HepG2 (cell line): Measurements from ENCODE around the gene STIM1. TPM values are rescaled to one million over a fixed set of nuclear protein-coding genes. Genes with fewer than 3 reads are reported as not detected.

Source experiments
- ATAC-seq: fragments of 200-7000 bp; cut with Tn5 transposase; 3 replicates; pipeline ENCODE4 v1.9.1; 2020; ENCODE audit warnings: mild to moderate bottlenecking, moderate library complexity
- BruUV-seq: library from RNA; stranded (reverse); fragments of 400-500 nt; replicated peaks from 2 replicates; lab custom pipeline; 2021; lab: Mats Ljungman, UMichigan
- CTCF ChIA-PET: fragments of 300-600 bp; formaldehyde crosslinking; extraction: SDS; loops from one replicate; lab custom pipeline; 2021; ENCODE audit warnings: low total read pairs, inconsistent platforms, low intra/inter-chr PET ratio; lab: Yijun Ruan, JAX
- POLR2A ChIA-PET: fragments of 350-600 bp; sonication (Branson Sonifier 250); formaldehyde crosslinking; loops from one replicate; lab custom pipeline; 2020; ENCODE audit warnings: antibody characterized with exemption, inconsistent platforms; lab: Yijun Ruan, JAX
- DNase-seq: peaks from one replicate; pipeline ENCODE4 v3.0.0-alpha.2; 2015; ENCODE audit warnings: low spot score
- FAIRE-seq: peaks from 3 replicates; lab custom pipeline; 2011; peaks lifted over from hg19 to GRCh38; lab: Jason Lieb, UNC
- H2AFZ ChIP-seq: one replicate; pipeline ENCODE4 v1.6.1; 2011; ENCODE audit warnings: low read length, inconsistent platforms
- H3K27ac ChIP-seq: fragments of 300-600 bp; 3 replicates; pipeline ENCODE4 v1.8.0; 2011; ENCODE audit warnings: mixed run types, mild to moderate bottlenecking, mixed read lengths, low read length, inconsistent platforms; ENCODE audit not compliant: insufficient read depth; ENCODE audit errors: extremely low read length
- H3K27me3 ChIP-seq, 2 experiments: fragments of 200-600 bp in 1 of 2; 2 replicates in 1 of 2; 3 replicates in 1 of 2; pipeline versions ENCODE4 v1.6.0 to v1.8.0; 2011; ENCODE audit warnings: low read length in 2 of 2, mild to moderate bottlenecking in 2 of 2, moderate library complexity in 2 of 2, inconsistent platforms in 1 of 2; ENCODE audit not compliant: insufficient read depth in 2 of 2, control insufficient read depth in 1 of 2
- H3K36me3 ChIP-seq, 2 experiments: fragments of 200-600 bp in 1 of 2; replicated peaks in 1 of 2; 2 replicates in 1 of 2; 3 replicates in 1 of 2; pipeline versions ENCODE4 v1.5.1 to v1.8.0; 2011; ENCODE audit warnings: low read length in 2 of 2, inconsistent platforms in 1 of 2; ENCODE audit not compliant: insufficient read depth in 2 of 2, control insufficient read depth in 1 of 2
- H3K4me1 ChIP-seq: 2 replicates; pipeline ENCODE4 v1.5.1; 2012; ENCODE audit warnings: low read length, inconsistent platforms; ENCODE audit not compliant: insufficient read depth
- H3K4me2 ChIP-seq: 2 replicates; pipeline ENCODE4 v1.6.0; 2011; ENCODE audit warnings: low read depth, low read length, inconsistent platforms
- H3K4me3 ChIP-seq, 3 experiments: fragments of 200-600 bp in 1 of 3; sonication (generic), shearing (Covaris generic) in 1 of 3; replicated peaks in 1 of 3; 2 replicates each; pipeline ENCODE4 v1.5.1; 2011 to 2016; ENCODE audit warnings: low read length in 3 of 3, inconsistent platforms in 2 of 3, low read depth in 2 of 3, mild to moderate bottlenecking in 2 of 3, control low read depth in 1 of 3, mixed read lengths in 1 of 3; ENCODE audit not compliant: insufficient read depth in 1 of 3
- H3K79me2 ChIP-seq: one replicate; pipeline ENCODE4 v1.6.1; 2011; ENCODE audit warnings: low read length, inconsistent platforms; ENCODE audit not compliant: insufficient read depth
- H3K9ac ChIP-seq: 2 replicates; pipeline ENCODE4 v1.6.0; 2011; ENCODE audit warnings: mild to moderate bottlenecking, low read depth, low read length, inconsistent platforms; ENCODE audit not compliant: insufficient read depth
- H3K9me3 ChIP-seq: 2 replicates; pipeline ENCODE4 v1.5.1; 2012; ENCODE audit warnings: mild to moderate bottlenecking, low read length
- H4K20me1 ChIP-seq: 2 replicates; pipeline ENCODE4 v1.6.0; 2011; ENCODE audit warnings: inconsistent platforms, mild to moderate bottlenecking, low read length, moderate library complexity; ENCODE audit not compliant: insufficient read depth
- ADNP ChIP-seq: sonication (generic); formaldehyde crosslinking; IDR thresholded peaks from 2 replicates; pipeline ENCODE4 v1.4.0; 2020; ENCODE audit warnings: missing genetic modification reagents
- CC2D1A ChIP-seq: sonication (generic); formaldehyde crosslinking; IDR thresholded peaks from 2 replicates; pipeline ENCODE4 v1.8.1; 2023; ENCODE audit warnings: mild to moderate bottlenecking, missing genetic modification reagents
- FUBP1 ChIP-seq: sonication (generic); formaldehyde crosslinking; IDR thresholded peaks from 2 replicates; pipeline ENCODE4 v1.5.1; 2020; ENCODE audit warnings: missing genetic modification reagents, mild to moderate bottlenecking, borderline replicate concordance
- HNF4G ChIP-seq, 2 experiments: sonication (generic) in 1 of 2; formaldehyde crosslinking in 1 of 2; IDR thresholded peaks; 2 replicates each; pipeline versions ENCODE4 v1.4.0 to v1.6.1; 2011 to 2020; ENCODE audit warnings: borderline replicate concordance in 2 of 2, low read depth in 2 of 2, mild to moderate bottlenecking in 2 of 2, low read length in 1 of 2, missing genetic modification reagents in 1 of 2, moderate library complexity in 1 of 2
- NCOR1 ChIP-seq: fragments of 200-600 bp; sonication (generic); IDR thresholded peaks from 2 replicates; pipeline ENCODE4 v1.7.0; 2017; ENCODE audit warnings: antibody characterized with exemption, low read length, borderline replicate concordance
- SATB2 ChIP-seq: sonication (generic); formaldehyde crosslinking; IDR thresholded peaks from 2 replicates; pipeline ENCODE4 v1.5.0; 2020; ENCODE audit warnings: missing genetic modification reagents
- SIN3A ChIP-seq: IDR thresholded peaks from 2 replicates; pipeline ENCODE4 v1.6.1; 2011; ENCODE audit warnings: low read depth, mild to moderate bottlenecking, control low read depth, low read length, borderline replicate concordance
- ZNF207 ChIP-seq: fragments of 450-650 bp; IDR thresholded peaks from 2 replicates; pipeline ENCODE4 v1.6.1; 2016; ENCODE audit warnings: antibody characterized with exemption, borderline replicate concordance
- ZNF496 ChIP-seq: sonication (generic); formaldehyde crosslinking; IDR thresholded peaks from 2 replicates; pipeline ENCODE4 v1.8.1; 2023; ENCODE audit warnings: mild to moderate bottlenecking, moderate library complexity, missing genetic modification reagents; ENCODE audit not compliant: insufficient replicate concordance
- ZNF878 ChIP-seq: sonication (generic); formaldehyde crosslinking; IDR thresholded peaks from 2 replicates; pipeline ENCODE4 v1.8.1; 2023; ENCODE audit warnings: mild to moderate bottlenecking, missing genetic modification reagents, moderate library complexity
- in situ Hi-C: cut with HindIII; loops from 2 replicates; pipeline ENCODE4 v1.10.0; 2017; ENCODE audit warnings: low pct_unique_long_range_greater_than_20kb; ENCODE audit not compliant: extremely low pct_ligation_motif_present
- intact Hi-C: fragments of 100-400 bp; cut with micrococcal nuclease; formaldehyde crosslinking; loops from one replicate; pipeline ENCODE4 v1.10.0; 2022; ENCODE audit not compliant: unreplicated experiment
- polyA plus RNA-seq, 8 experiments: library from polyadenylated mRNA; depleted of rRNA in 3 of 8; stranded (reverse) in 7 of 8; unstranded in 1 of 8; fragments of >200 nt; fragmentation: Illumina TruSeq in 4 of 8; extraction: Trizol in 4 of 8; gene quantifications; 2 replicates each; pipeline versions ENCODE4 v1.2.1 to v1.2.3, GENCODE V29; 2011 to 2016; ENCODE audit warnings: low read depth in 4 of 8, missing spikeins in 1 of 8, mixed read lengths in 1 of 8; ENCODE audit not compliant: insufficient read depth in 1 of 8
- total RNA-seq, 5 experiments: library from RNA; depleted of rRNA; stranded (reverse); fragments of >200 nt; fragmentation: Illumina TruSeq; extraction: Trizol; gene quantifications; 2 replicates each; pipeline ENCODE4 v1.2.3, GENCODE V29; 2016; ENCODE audit warnings: low read depth in 1 of 5
- TF ChIP-seq, protein P1 (sequence below): sonication (generic); formaldehyde crosslinking; IDR thresholded peaks from 2 replicates; pipeline ENCODE4 v1.4.0; 2020; ENCODE audit warnings: missing genetic modification reagents

STIM1 gene
- total and polyA plus RNA-seq, 2 of the 13 experiments (the other 11 are each of a cell fraction or from before 2014, with no cell fraction given), result 19.2 to 28.5 TPM

DNA sequence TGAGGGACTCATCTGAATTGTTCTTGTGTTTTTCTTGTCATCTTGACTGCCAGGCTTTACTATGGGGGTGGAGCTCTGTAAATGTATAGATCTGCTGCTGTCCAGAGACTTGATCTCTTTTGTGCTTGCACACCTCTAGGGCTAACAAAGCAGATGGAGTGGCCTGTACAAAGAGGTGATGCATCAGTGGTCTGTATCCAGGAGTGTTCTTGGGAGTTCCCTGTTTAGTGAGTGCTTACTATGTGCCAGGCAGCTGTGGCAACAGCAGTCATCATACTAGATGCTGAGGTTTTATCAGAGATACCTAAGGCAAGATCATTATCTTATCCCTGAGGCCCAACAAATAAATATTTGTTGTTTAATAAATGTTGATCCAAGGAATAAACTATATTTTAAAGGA, 33.4 kb downstream of the STIM1 start:
- H4K20me1 ChIP-seq, result no peaks in the 10 kb centered on the region
- no peaks in the 10 kb centered on the region for H3K36me3 ChIP-seq
- no peak overlapping the region for H3K9ac ChIP-seq
- no peak overlapping the region for H3K4me3 ChIP-seq
- H3K27ac ChIP-seq, result no peak overlapping the region
- H3K27me3 ChIP-seq, result no peaks in the 10 kb centered on the region
- BruUV-seq, result no TSS peak
- DNase-seq (no peak), FAIRE-seq (no peak), ATAC-seq (no peak)
- no peak overlapping the region for H3K4me2 ChIP-seq
- TF ChIP-seq SATB2 (CRISPR knock-in tag), result no peak
- TF ChIP-seq, protein P1, sequence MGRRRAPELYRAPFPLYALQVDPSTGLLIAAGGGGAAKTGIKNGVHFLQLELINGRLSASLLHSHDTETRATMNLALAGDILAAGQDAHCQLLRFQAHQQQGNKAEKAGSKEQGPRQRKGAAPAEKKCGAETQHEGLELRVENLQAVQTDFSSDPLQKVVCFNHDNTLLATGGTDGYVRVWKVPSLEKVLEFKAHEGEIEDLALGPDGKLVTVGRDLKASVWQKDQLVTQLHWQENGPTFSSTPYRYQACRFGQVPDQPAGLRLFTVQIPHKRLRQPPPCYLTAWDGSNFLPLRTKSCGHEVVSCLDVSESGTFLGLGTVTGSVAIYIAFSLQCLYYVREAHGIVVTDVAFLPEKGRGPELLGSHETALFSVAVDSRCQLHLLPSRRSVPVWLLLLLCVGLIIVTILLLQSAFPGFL (CRISPR knock-in tag), result no peak
- TF ChIP-seq ZNF878 (CRISPR knock-in tag), result no peak
- TF ChIP-seq CC2D1A, result no peak
- no peak for TF ChIP-seq ZNF496 (CRISPR knock-in tag)
- TF ChIP-seq ZNF207, result no peak
- no peak for TF ChIP-seq NCOR1
- no peak for TF ChIP-seq ADNP
- no peak for TF ChIP-seq FUBP1 (CRISPR knock-in tag)
- TF ChIP-seq HNF4G (IDR thresholded peaks at IDR 0.05; ENCODE audit: borderline replicate concordance, low read depth, low read length), result no peak
- TF ChIP-seq HNF4G (CRISPR knock-in tag; IDR thresholded peaks at IDR 0.05; ENCODE audit: borderline replicate concordance, low read depth), result no peak
- TF ChIP-seq SIN3A, result no peak
- in situ Hi-C loops (no loop called here), intact Hi-C loops (no loop called here)
- ChIA-PET POLR2A (interaction anchor here (2.6 kb wide), 1 partner anchor 17 kb away, joined by 7 read pairs; no protein-coding TSS in a partner anchor), CTCF (no interaction called here)
- H3K79me2 ChIP-seq, result peaks cover 55% of the 10 kb centered on the region
- H3K4me1 ChIP-seq, result peaks cover 55% of the 10 kb centered on the region
- no peaks in the 10 kb centered on the region for H3K9me3 ChIP-seq
- no peak overlapping the region for H2AFZ ChIP-seq
